MCF 10A (cell line): Measurements from ENCODE around the gene SLC49A4. TPM values are rescaled to one million over a fixed set of nuclear protein-coding genes. Genes with fewer than 3 reads are reported as not detected.

Source experiments
- BruUV-seq: library from RNA; stranded (reverse); fragments of 400-500 nt; replicated peaks from 2 replicates; lab custom pipeline; 2021; lab: Mats Ljungman, UMichigan
- CTCF ChIA-PET: fragments of 300-600 bp; sonication (Branson Sonifier 250); formaldehyde crosslinking; extraction: SDS; loops from one replicate; lab custom pipeline; 2021; ENCODE audit warnings: antibody characterized with exemption, inconsistent platforms; lab: Yijun Ruan, JAX
- POLR2A ChIA-PET: fragments of 300-600, 350-650 bp; sonication (Branson Sonifier 250); formaldehyde crosslinking; extraction: SDS; loops from one replicate; lab custom pipeline; 2020; ENCODE audit warnings: antibody characterized with exemption, inconsistent platforms; lab: Yijun Ruan, JAX
- DNase-seq: peaks from one replicate; pipeline ENCODE4 v3.0.0-alpha.2; 2018; ENCODE audit not compliant: unreplicated experiment
- H3K27ac Mint-ChIP-seq: one replicate; pipeline ENCODE4 v1.8.0; 2022; ENCODE audit warnings: mild to moderate bottlenecking, low read depth, mixed read lengths; ENCODE audit not compliant: unreplicated experiment
- H3K27me3 Mint-ChIP-seq: one replicate; pipeline ENCODE4 v1.8.0; 2022; ENCODE audit warnings: mixed read lengths; ENCODE audit not compliant: insufficient read depth, unreplicated experiment
- H3K36me3 Mint-ChIP-seq: one replicate; pipeline ENCODE4 v1.8.0; 2022; ENCODE audit warnings: mild to moderate bottlenecking, moderate library complexity, mixed read lengths; ENCODE audit not compliant: insufficient read depth, unreplicated experiment
- H3K4me1 Mint-ChIP-seq: one replicate; pipeline ENCODE4 v1.8.0; 2022; ENCODE audit warnings: mixed read lengths; ENCODE audit not compliant: insufficient read depth, unreplicated experiment
- H3K4me3 Mint-ChIP-seq: one replicate; pipeline ENCODE4 v1.8.0; 2022; ENCODE audit warnings: mild to moderate bottlenecking, moderate library complexity, mixed read lengths; ENCODE audit not compliant: unreplicated experiment
- H3K9me3 Mint-ChIP-seq: one replicate; pipeline ENCODE4 v1.8.0; 2022; ENCODE audit warnings: mixed read lengths; ENCODE audit not compliant: unreplicated experiment
- CTCF ChIP-seq: fragments of 200-600 bp; IDR thresholded peaks from one replicate; pipeline ENCODE4 v1.8.0; 2022; ENCODE audit warnings: antibody characterized with exemption, mild to moderate bottlenecking; ENCODE audit not compliant: unreplicated experiment
- intact Hi-C: fragments of 100-400 bp; cut with micrococcal nuclease; formaldehyde crosslinking; loops from 2 replicates; pipeline ENCODE4 v1.14.1; 2022
- total RNA-seq: library from RNA; stranded (reverse); gene quantifications from 2 replicates; pipeline ENCODE4 v1.2.3, GENCODE V29; 2022

SLC49A4 gene
- total RNA-seq, 1 experiment from 2014 or later = 11.4 TPM

- H3K27ac Mint-ChIP-seq = no peak overlapping the region
- peaks cover 34% of the 10 kb centered on the region for H3K4me1 Mint-ChIP-seq
- H3K9me3 Mint-ChIP-seq = no peaks in the 10 kb centered on the region
- no TSS peak for BruUV-seq
- intact Hi-C loops = loop anchor here (5.0 kb wide), 1 partner anchor 37 kb away; no protein-coding TSS in a partner anchor
- no peak for TF ChIP-seq CTCF
- DNase-seq = no peak
- POLR2A ChIA-PET = interaction anchor here (0.7 to 0.9 kb wide), 2 partner anchors 13 to 41 kb away, joined by 3 to 4 read pairs; no protein-coding TSS in a partner anchor
- H3K27me3 Mint-ChIP-seq = no peaks in the 10 kb centered on the region
- no peaks in the 10 kb centered on the region for H3K36me3 Mint-ChIP-seq
- no peak overlapping the region for H3K4me3 Mint-ChIP-seq
- CTCF ChIA-PET = interaction anchor here (0.7 to 2.3 kb wide), 4 partner anchors 8 to 100 kb away, joined by 3 to 10 read pairs (median 4); no protein-coding TSS in a partner anchor
Observed at GRCh38 chr3:122929188-122930062, 134.6 kb downstream of the SLC49A4 start.

- no peaks in the 10 kb centered on the region for H3K27me3 Mint-ChIP-seq
- no peaks in the 10 kb centered on the region for H3K36me3 Mint-ChIP-seq
- BruUV-seq = no TSS peak
- ChIA-PET POLR2A (interaction anchor here (0.6 to 0.9 kb wide), 3 partner anchors 14 to 668 kb away, joined by 3 to 4 read pairs (median 3); no protein-coding TSS in a partner anchor), CTCF (interaction anchor here (0.6 to 2.3 kb wide), 3 partner anchors 9 to 141 kb away, joined by 3 to 10 read pairs (median 3); no protein-coding TSS in a partner anchor)
- peaks cover 35% of the 10 kb centered on the region for H3K4me1 Mint-ChIP-seq
- H3K9me3 Mint-ChIP-seq = no peaks in the 10 kb centered on the region
- intact Hi-C loops = loop anchor here (5.0 kb wide), 1 partner anchor 38 kb away; no protein-coding TSS in a partner anchor
- TF ChIP-seq CTCF = no peak
- DNase-seq = no peak
- H3K4me3 Mint-ChIP-seq = no peak overlapping the region
- peak overlapping the region; percentile 74 for H3K27ac Mint-ChIP-seq
Observed at GRCh38 chr3:122930063-122930997, 135.5 kb downstream of the SLC49A4 start.

Other genes with a start within 250 kb of the SLC49A4 start
- 6.3 and 11.9 TPM in 2 replicates for gene PARP9, start 230.8 kb upstream of the SLC49A4 start, total RNA-seq
- gene DTX3L, start 230.7 kb upstream of the SLC49A4 start, total RNA-seq = 19.0 and 19.1 TPM in 2 replicates
- gene PARP15, start 217.4 kb upstream of the SLC49A4 start, total RNA-seq = not detected in 2 replicates
- 15.5 and 23.8 TPM in 2 replicates for gene PARP14, start 114.2 kb upstream of the SLC49A4 start, total RNA-seq
- 11.3 and 15.2 TPM in 2 replicates for gene HSPBAP1, start 1.2 kb upstream of the SLC49A4 start, total RNA-seq
- gene SEMA5B, start 232.7 kb downstream of the SLC49A4 start, total RNA-seq = not detected in 2 replicates